HG02678 (cell line): ENCODE data around the gene YDJC.
"Not testable (repeated sequence)": the region's sequence is repeated elsewhere in the genome, so short reads cannot be mapped to it uniquely, and the experiment has no call there.

Experiments used
- ATAC-seq: cut with Tn5 transposase; IDR thresholded peaks from one replicate; pipeline ENCODE4 v1.9.1; 2021; ENCODE audit warnings: mild to moderate bottlenecking, moderate library complexity; ENCODE audit not compliant: unreplicated experiment

The YDJC gene

DNA sequence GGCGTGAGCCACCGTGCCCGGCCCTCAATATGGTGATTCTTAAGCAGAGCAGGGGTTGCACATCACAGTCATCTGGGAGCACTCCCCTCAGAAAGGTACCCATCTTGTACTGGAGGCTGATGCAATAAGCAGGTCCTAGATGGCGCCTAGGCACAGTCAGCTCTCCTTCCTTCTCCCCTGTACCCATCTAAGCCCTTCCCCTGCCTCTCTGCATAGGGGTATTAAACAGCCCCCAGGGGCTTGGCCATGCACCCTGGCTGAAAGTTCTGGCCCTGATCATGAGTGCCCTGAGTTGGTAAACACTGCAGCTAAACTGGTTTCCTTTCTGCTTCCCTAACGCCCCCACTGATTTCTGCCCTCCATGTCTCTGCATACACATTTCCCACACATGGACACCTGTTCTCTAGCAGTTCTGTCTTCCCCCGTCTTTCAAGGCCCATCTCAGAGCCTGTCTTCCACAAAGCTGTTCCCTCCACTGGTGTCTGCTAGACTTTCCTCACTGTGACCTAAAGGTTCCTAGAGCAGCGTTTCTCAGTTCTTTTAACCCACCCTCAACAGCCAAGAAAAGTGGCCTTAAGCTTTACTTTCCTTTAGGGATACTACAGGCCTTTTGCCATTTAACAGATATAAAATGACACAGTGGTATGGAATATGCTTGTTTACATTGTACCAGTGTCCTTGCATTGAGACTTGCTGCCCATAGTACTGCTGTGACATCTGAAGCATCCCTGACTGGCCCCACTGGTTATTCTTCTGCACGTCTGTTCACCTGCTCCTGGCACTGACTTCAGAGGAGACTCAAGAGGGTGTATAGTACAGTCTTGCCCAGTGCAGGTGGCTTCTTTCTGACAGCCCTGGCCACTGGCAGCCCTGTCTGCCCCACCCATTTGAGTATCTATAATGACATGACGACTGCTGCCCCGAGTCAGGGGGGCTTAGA, 46.8 kb downstream of the YDJC start:
- no peak for ATAC-seq

DNA sequence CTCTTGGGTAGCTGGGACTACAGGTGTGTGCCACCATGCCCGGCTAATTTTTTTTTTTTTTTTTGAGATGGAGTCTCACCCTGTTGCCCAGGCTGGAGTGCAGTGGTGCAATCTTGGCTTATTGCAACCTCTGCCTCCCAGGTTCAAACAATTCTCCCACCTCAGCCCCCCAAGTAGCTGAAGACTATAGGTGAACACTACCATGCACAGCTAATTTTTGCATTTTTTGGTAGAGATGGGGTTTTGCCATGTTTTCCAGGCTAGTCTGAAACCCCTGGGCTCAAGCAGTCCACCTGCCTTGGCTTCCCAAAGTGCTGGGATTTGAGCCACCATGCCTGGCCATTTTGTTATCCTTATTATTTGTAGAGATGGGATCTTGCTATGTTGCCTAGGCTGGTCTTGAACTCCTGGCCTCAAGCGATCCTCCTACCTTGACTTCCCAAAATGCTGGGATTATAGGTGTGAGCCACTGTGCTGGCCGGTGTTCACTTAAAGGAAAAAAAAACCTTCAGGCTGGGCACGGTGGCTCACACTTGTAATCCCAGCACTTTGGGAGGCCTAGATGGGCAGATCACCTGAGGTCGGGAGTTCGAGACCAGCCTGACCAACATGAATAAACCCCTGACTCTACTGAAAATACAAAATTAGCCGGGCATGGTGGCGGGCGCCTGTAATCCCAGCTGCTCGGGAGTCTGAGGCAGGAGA, 48.7 kb downstream of the YDJC start:
- not testable (repeated sequence) for ATAC-seq

DNA sequence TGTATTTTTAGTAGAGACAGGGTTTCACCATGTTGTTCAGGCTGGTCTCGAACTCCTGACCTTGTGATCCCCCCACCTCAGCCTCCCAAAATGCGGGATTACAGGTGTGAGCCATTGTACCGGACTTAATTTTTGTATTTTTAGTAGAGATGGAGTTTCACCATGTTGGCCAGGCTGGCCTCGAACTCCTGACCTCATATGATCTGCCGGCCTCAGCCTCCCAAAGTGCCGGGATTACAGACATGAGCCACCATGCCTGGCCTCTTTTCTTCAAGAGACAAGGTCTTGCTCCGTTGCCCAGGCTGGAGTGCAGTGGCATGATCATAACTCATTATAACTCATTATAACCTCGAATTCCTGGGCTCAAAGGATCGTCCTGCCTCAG, 49.2 kb downstream of the YDJC start:
- not testable (repeated sequence) for ATAC-seq

DNA sequence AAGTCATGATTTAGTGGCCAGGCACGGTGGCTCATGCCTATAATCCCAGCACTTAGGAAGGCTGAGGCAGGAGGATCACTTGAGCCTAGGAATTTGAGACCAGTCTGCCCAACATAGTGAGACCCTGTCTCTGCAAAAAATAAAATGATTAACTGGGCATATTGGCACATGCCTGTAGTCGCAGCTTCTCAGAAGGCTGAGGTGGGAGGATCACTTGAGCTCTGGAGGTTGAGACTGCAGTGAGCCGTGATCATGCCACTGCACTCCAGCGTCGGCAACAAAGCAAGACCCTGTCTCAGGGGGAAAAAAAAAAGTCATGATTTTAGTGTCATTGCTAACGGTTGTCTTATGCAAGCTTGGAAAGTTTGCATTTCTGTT, 50.4 kb downstream of the YDJC start:
- ATAC-seq = no peak
